NB4 (cell line): Measurements from ENCODE around the gene GDF10.
A peak's percentile ranks its signal among the peaks of the same experiment; 100 is the strongest.

Experiments used
- DNase-seq: peaks from one replicate; pipeline ENCODE4 v3.0.0; 2010; ENCODE audit warnings: low read depth
- H3K4me3 ChIP-seq: one replicate; pipeline ENCODE4 v1.5.1; 2011; ENCODE audit warnings: mild to moderate bottlenecking, low read depth, low read length, moderate library complexity
- CTCF ChIP-seq: IDR thresholded peaks from one replicate; pipeline ENCODE4 v1.5.1; 2012; ENCODE audit warnings: low read depth, low read length
- MAX ChIP-seq: IDR thresholded peaks from 2 replicates; pipeline ENCODE4 v1.6.1; 2011; ENCODE audit warnings: low read depth, low read length
- MYC ChIP-seq: IDR thresholded peaks from 2 replicates; pipeline ENCODE4 v1.6.1; 2011; ENCODE audit warnings: low read depth, low read length
- POLR2A ChIP-seq: IDR thresholded peaks from 2 replicates; pipeline ENCODE4 v1.6.1; 2011; ENCODE audit warnings: mild to moderate bottlenecking; ENCODE audit not compliant: insufficient read length; ENCODE audit errors: extremely low read depth

The GDF10 gene

GRCh38 chr10:47348661-47349470, 48.9 kb downstream of the GDF10 start:
- peak; percentile 9 for DNase-seq
- TF ChIP-seq MYC (no peak), POLR2A (no peak), CTCF (no peak), MAX (no peak)
- no peak overlapping the region for H3K4me3 ChIP-seq

- no peak for TF ChIP-seq POLR2A
- TF ChIP-seq MYC, result no peak
- no peak for TF ChIP-seq CTCF
- TF ChIP-seq MAX, result no peak
- DNase-seq, result no peak
- H3K4me3 ChIP-seq, result no peak overlapping the region
Measured at GRCh38 chr10:47349516-47349915, 49.5 kb downstream of the GDF10 start.

GRCh38 chr10:47349941-47350371, 50.0 kb downstream of the GDF10 start:
- H3K4me3 ChIP-seq, result no peak overlapping the region
- TF ChIP-seq MAX (no peak), POLR2A (no peak), CTCF (no peak), MYC (no peak)
- DNase-seq, result no peak

- DNase-seq, result no peak
- no peak for TF ChIP-seq CTCF
- no peak for TF ChIP-seq MAX
- no peak for TF ChIP-seq MYC
- no peak for TF ChIP-seq POLR2A
- no peak overlapping the region for H3K4me3 ChIP-seq
Measured at GRCh38 chr10:47350671-47351640, 51.0 kb downstream of the GDF10 start.

- TF ChIP-seq POLR2A, result no peak
- no peak for TF ChIP-seq CTCF
- TF ChIP-seq MAX, result no peak
- no peak for TF ChIP-seq MYC
- DNase-seq, result no peak
- H3K4me3 ChIP-seq, result no peak overlapping the region
Measured at GRCh38 chr10:47351899-47352815, 52.2 kb downstream of the GDF10 start.
